ENCODE results near the gene FHIT. TPM values are rescaled to one million over a fixed set of nuclear protein-coding genes. Genes with fewer than 3 reads are reported as not detected.

The FHIT gene
- total and polyA plus RNA-seq, 10 of the 15 experiments (the other 5 are each of a cell fraction or from before 2014, with no cell fraction given): 4.2 to 14.9 (median 9.4) TPM

GRCh38 chr3:61251174-61251972, at the start of gene FHIT (continued):
- peak; percentile 96 for TF ChIP-seq RUNX3 (IDR thresholded peaks at IDR 0.05; ENCODE audit: low read length)
- TF ChIP-seq ZBTB33 (IDR thresholded peaks at IDR 0.05): no peak
- TF ChIP-seq MAX (IDR thresholded peaks at IDR 0.05; ENCODE audit: low read depth, low read length): no peak; the same call in 1 of the 2 replicates
- TF ChIP-seq CUX1 (IDR thresholded peaks at IDR 0.05; ENCODE audit: insufficient replicate concordance, low read depth, low read length): no peak
- TF ChIP-seq ATF3 (IDR thresholded peaks at IDR 0.05; ENCODE audit: borderline replicate concordance, extremely low read depth, low read depth, low read length): no peak
- no peak for TF ChIP-seq BMI1 (IDR thresholded peaks at IDR 0.05; ENCODE audit: borderline replicate concordance)
- TF ChIP-seq SPI1 (IDR thresholded peaks at IDR 0.05; ENCODE audit: borderline replicate concordance, insufficient read depth, low read depth, low read length): no peak
- peak; percentile 60 for TF ChIP-seq ZNF622 (IDR thresholded peaks at IDR 0.05)
- TF ChIP-seq NFXL1 (IDR thresholded peaks at IDR 0.05; ENCODE audit: borderline replicate concordance): no peak
- TF ChIP-seq PKNOX1 (IDR thresholded peaks at IDR 0.05): peak; percentile 99
- no peak for TF ChIP-seq CHD1 (IDR thresholded peaks at IDR 0.05; ENCODE audit: low read depth, low read length)
- no peak for TF ChIP-seq HSF1 (IDR thresholded peaks at IDR 0.05; ENCODE audit: low read depth, low read length)
- TF ChIP-seq MEF2B (IDR thresholded peaks at IDR 0.05; ENCODE audit: partially characterized antibody, poor library complexity, severe bottlenecking): peak; percentile 14
- TF ChIP-seq TAF1 (IDR thresholded peaks at IDR 0.05; ENCODE audit: borderline replicate concordance, low read depth, low read length): no peak
- no peak for TF ChIP-seq E4F1 (IDR thresholded peaks at IDR 0.05; ENCODE audit: borderline replicate concordance, partially characterized antibody)
